Aorta (tissue), 5 donors: ENCODE results near the gene TMEM63A. TPM values are rescaled to one million over a fixed set of nuclear protein-coding genes. Genes with fewer than 3 reads are reported as not detected.

Source experiments
- ATAC-seq: fragments of 200-7000 bp; cut with Tn5 transposase; one replicate; pipeline ENCODE4 v1.9.1; 2022; ENCODE audit warnings: moderate library complexity; ENCODE audit not compliant: low FRiP score
- DNase-seq, 2 donors: peaks; one replicate each; pipeline ENCODE4 v3.0.0-alpha.2; 2020
- H3K27ac ChIP-seq, 2 donors: one replicate each; pipeline ENCODE4 v1.5.1; 2013; ENCODE audit warnings: low read length in 2 of 2, mild to moderate bottlenecking in 2 of 2, moderate library complexity in 2 of 2, control low read depth in 1 of 2, inconsistent platforms in 1 of 2, low read depth in 1 of 2
- H3K27me3 ChIP-seq, 2 donors: one replicate each; pipeline ENCODE4 v1.6.1; 2013; ENCODE audit warnings: control low read depth in 1 of 2, low read length in 1 of 2, mild to moderate bottlenecking in 1 of 2, moderate library complexity in 1 of 2; ENCODE audit not compliant: insufficient read depth in 2 of 2, control insufficient read depth in 1 of 2
- H3K36me3 ChIP-seq, 2 donors: one replicate each; pipeline ENCODE4 v1.6.1; 2013; ENCODE audit warnings: control low read depth in 1 of 2, low read length in 1 of 2, mild to moderate bottlenecking in 1 of 2; ENCODE audit not compliant: insufficient read depth in 2 of 2, control insufficient read depth in 1 of 2
- H3K4me1 ChIP-seq, 2 donors: one replicate each; pipeline ENCODE4 v1.6.1; 2013; ENCODE audit warnings: low read length in 2 of 2, control low read depth in 1 of 2, mild to moderate bottlenecking in 1 of 2, moderate library complexity in 1 of 2; ENCODE audit not compliant: insufficient read depth in 2 of 2, control insufficient read depth in 1 of 2
- H3K4me3 ChIP-seq, 2 donors: one replicate each; pipeline ENCODE4 v1.5.1; 2013; ENCODE audit warnings: low read length in 2 of 2, control low read depth in 1 of 2, mild to moderate bottlenecking in 1 of 2
- H3K9me3 ChIP-seq: one replicate; pipeline ENCODE4 v1.6.1; 2013; ENCODE audit warnings: mild to moderate bottlenecking, low read length; ENCODE audit not compliant: control insufficient read depth
- WGBS, 2 donors: extraction: QIAGEN DNeasy Blood & Tissue Kit; methylation state at CpG; one replicate each; pipeline ENCODE4 v1.1.7; 2013; 5-methylcytosine and 5-hydroxymethylcytosine counted together
- intact Hi-C, 2 donors: fragments of 100-400 bp; cut with DNase I; formaldehyde crosslinking; loops; one replicate each; pipeline versions ENCODE4 v1.14.2 to v1.15.0; 2022
- polyA plus RNA-seq, 2 donors: library from polyadenylated mRNA; stranded (reverse); fragments of 200-250 nt; gene quantifications; one replicate each; pipeline ENCODE4 v1.2.3, GENCODE V29; 2013
- total RNA-seq, 2 donors: library from RNA; stranded (reverse); fragmentation: NEBNext Ultra II Directional; extraction: Animal tissue kit (Norgen Biotek cat#: 25700); gene quantifications; one replicate each; pipeline ENCODE4 v1.2.1, GENCODE V29; 2021
- donor health status: healthy with polysubstance abuse.
- donor health status: Bipolar disorder and iron deficiency.
- donor health status: DM: no; HTN: no; CAD: no.
- donor health status: DM: no; HTN: no; CAD: no.
- donor health status: DM: yes; HTN: yes; CAD: no.

Gene TMEM63A
- total and polyA plus RNA-seq, 4 donors = 7.6 to 118 (median 81.4) TPM

DNA sequence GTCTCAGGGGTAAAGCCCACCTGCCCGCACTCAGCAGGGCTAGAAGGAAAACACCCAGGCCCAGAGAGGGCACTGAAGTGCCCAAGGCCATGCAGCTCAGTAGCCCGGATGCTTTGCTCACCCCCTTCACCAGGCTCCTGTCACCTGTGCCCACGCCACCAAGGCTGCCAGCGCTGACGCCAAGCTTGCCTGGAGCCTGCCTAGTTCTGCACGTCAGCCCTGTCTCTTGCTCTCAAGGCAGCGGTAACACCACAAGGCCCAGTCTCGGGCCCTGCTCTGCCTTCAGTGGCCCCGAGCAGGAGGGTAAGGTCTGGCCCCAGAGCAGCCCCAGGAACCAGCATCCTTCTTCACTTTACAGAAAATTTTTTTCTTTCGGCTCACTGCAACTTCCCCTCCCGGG lies 7.7 kb downstream of the TMEM63A start:
- DNase-seq = peak in 1 of 2 donors; percentile 55
- intact Hi-C loops = no loop called here
- Histone ChIP-seq H3K4me3 (no peak overlapping the region), H3K9me3 (no peaks in the 10 kb centered on the region), H3K36me3 (peaks cover 0 to 6% of the 10 kb centered on the region in 2 donors), H3K4me1 (peaks cover 0 to 4% of the 10 kb centered on the region in 2 donors), H3K27ac (no peak overlapping the region), H3K27me3 (no peaks in the 10 kb centered on the region)
- WGBS, 2 donors = 91 to 93% methylated on average over 11 of the region's 11 CpGs
- ATAC-seq = no peak

DNA sequence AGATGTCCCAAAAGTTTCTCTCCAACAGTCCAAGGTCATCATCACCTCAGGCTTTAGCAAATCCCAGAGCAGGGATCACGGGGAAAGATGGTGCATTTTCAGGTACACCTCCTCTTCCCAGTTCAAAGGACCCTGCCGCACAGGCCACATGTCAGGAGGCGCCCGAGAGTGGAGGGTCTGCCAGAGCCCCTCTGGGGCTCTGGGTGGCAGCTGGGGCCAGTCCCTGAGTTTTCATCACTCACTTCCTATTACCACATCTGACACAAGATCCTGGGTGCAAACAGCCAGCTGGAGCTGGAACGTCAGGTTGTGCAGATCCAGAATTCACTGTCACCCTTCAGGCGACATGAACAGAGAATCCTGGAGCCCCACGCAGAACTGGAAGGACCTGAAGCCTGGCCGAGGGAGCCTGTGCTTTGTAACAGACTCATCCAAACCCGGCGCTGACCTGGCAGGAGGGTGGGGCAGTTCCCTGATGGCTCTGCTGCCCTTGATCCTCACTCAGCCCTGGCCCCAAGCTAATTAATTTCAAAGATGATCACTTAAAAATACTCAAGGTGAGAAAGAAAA lies 8.8 kb downstream of the TMEM63A start:
- no peaks in the 10 kb centered on the region for H3K9me3 ChIP-seq
- ATAC-seq = no peak
- 87 to 88% methylated on average over 10 of the region's 10 CpGs for WGBS, 2 donors
- peaks cover 0 to 4% of the 10 kb centered on the region in 2 donors for H3K4me1 ChIP-seq
- no peaks in the 10 kb centered on the region for H3K27me3 ChIP-seq
- intact Hi-C loops = no loop called here
- DNase-seq = peak in 1 of 2 donors; percentile 55
- H3K36me3 ChIP-seq = peaks cover 0 to 8% of the 10 kb centered on the region in 2 donors
- H3K27ac ChIP-seq = no peak overlapping the region
- H3K4me3 ChIP-seq = no peak overlapping the region

DNA sequence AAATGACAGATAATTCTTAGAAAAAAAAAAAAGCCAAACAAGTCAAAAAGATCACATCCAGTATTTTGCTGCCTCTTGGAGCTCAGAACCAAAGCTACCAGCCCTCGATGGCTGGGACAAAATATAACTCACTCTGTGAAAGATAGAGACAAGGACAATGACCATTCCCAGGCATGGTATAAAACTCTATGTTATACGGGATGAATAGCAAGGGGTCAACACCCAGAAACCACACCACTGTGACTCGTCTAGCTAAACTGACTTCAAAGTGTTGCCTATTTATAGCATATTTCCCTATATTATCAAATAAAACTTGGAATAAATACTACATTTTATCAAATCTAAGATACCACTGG lies 10.1 kb downstream of the TMEM63A start:
- DNase-seq (no peak), ATAC-seq (no peak)
- Histone ChIP-seq H3K36me3 (peaks cover 0 to 10% of the 10 kb centered on the region in 2 donors), H3K9me3 (no peaks in the 10 kb centered on the region), H3K4me1 (no peaks in the 10 kb centered on the region), H3K4me3 (no peak overlapping the region), H3K27me3 (no peaks in the 10 kb centered on the region), H3K27ac (no peak overlapping the region)
- 68 to 72% methylated on average over 3 of the region's 3 CpGs for WGBS, 2 donors
- intact Hi-C loops = no loop called here

DNA sequence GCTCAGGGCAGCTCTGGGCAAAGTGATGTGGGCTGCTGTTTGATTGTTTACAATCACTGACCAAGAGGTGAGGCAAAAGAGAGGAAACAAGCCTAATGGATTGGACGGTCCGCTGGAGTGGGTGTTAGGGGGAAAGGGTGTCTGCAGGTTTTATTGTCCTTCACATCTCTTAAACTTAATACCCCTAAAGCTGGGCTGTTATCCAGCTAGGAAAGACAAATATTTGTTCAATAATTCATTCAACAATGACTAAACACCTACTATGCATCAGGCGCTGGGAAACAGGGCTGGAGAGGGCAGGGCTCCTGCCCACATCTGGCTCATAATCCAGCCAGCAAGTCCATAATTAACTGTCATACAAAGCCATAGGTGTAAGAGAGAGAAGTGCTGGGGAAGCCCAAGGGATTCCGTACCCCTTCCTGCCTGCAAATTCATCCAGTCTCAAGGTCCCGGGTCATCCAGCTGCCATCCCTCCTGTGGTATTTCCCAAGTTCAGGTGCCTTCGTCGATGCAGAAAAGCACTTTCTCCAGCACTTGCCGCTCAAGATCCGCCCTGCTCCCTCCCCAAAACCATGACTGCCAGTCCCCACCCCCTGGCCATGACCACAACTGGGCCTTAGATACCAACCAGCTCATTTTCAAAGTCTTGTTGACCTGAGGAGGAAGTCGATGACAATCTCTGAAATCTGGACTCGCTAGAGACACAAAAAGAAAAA lies 10.7 kb downstream of the TMEM63A start:
- intact Hi-C loops = no loop called here
- Histone ChIP-seq H3K4me1 (no peaks in the 10 kb centered on the region), H3K27me3 (no peaks in the 10 kb centered on the region), H3K9me3 (no peaks in the 10 kb centered on the region), H3K4me3 (no peak overlapping the region), H3K36me3 (peaks cover 0 to 12% of the 10 kb centered on the region in 2 donors), H3K27ac (no peak overlapping the region)
- ATAC-seq (no peak), DNase-seq (peak in 1 of 2 donors; percentile 27)
- 70 to 74% methylated on average over 11 of the region's 11 CpGs for WGBS, 2 donors

DNA sequence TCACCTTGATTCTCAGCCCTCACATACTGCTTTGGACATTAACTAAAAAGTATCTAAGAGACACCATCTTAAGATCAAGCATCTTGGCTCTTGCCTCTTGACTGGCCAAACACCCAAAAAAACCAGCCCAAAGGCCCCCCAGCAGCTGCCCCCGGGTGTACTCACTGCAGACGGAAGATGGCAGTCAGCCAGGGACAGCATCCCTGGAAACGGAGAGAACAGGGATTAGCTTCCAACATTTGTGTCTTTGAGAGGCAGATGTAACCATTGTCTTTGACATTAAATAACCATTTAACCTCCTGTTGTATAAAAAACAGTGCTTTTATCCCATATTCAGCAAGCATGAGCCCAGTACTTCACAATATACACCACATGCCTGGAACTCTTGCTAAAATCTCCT lies 11.3 kb downstream of the TMEM63A start:
- Histone ChIP-seq H3K27ac (no peak overlapping the region), H3K4me3 (no peak overlapping the region), H3K9me3 (no peaks in the 10 kb centered on the region), H3K36me3 (peaks cover 0 to 14% of the 10 kb centered on the region in 2 donors), H3K27me3 (no peaks in the 10 kb centered on the region), H3K4me1 (no peaks in the 10 kb centered on the region)
- no peak for ATAC-seq
- 51 to 59% methylated on average over 3 of the region's 3 CpGs for WGBS, 2 donors
- intact Hi-C loops = no loop called here
- DNase-seq = no peak

DNA sequence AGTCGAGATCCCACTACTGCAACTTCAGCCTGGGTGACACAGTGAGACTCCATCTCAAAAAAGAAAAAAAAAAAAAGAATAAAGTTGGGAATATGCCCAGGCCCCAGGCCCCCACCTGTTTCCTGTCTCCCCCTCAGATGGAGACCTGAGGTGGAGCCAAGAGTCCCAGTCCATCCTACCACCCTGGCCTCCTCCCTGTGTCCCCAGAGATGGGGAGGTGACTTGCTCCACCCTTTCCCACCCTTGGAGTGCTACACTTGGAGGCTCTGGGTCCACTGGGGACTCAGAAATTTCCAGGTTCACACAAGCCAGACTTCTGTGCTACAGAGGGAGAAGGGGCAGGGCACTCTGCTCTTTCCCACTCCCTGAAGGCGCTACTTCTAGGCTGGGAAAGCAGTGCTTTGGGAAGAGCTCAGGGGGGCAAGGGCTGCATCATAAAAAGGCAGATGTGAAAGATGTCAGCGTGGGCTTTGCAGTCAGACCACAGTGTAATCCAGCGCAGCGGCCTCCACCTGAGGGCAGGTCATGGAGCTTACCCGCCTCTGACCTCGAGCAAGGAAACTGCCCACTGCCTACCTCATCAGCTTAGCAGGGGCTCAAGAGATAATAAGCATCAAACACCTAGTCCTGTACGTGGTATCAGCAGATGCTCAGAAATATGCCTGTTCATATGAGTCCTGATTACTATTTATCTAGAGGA lies 13.4 kb downstream of the TMEM63A start:
- Histone ChIP-seq H3K36me3 (peaks cover 0 to 13% of the 10 kb centered on the region in 2 donors), H3K27me3 (no peaks in the 10 kb centered on the region), H3K9me3 (no peaks in the 10 kb centered on the region), H3K4me3 (no peak overlapping the region), H3K4me1 (no peaks in the 10 kb centered on the region), H3K27ac (no peak overlapping the region)
- ATAC-seq = no peak
- DNase-seq = no peak
- 87 to 94% methylated on average over 8 of the region's 8 CpGs for WGBS, 2 donors
- intact Hi-C loops = no loop called here

DNA sequence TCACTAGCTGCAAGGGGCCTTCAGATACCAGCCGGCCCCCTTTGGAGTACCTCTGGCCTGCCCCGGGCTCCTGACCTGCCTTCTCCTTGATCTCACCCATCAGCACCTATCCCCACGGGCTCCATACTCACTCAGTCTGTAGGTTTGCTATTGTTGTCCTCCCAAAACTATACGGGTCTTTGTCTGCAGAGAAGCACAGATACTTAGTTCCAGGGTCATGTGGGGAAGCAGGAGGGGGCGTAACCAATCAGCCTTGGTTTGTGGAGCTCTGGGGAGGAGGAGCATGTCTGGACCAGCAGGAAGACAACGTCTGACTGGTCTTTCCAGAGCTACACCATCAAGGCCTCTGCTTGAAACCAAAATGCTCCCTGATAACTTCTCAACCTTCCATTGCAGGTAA lies 15.2 kb downstream of the TMEM63A start:
- ATAC-seq = no peak
- 61 to 71% methylated on average over 6 of the region's 6 CpGs for WGBS, 2 donors
- Histone ChIP-seq H3K4me3 (no peak overlapping the region), H3K4me1 (no peaks in the 10 kb centered on the region), H3K27ac (no peak overlapping the region), H3K36me3 (peaks cover 0 to 14% of the 10 kb centered on the region in 2 donors), H3K9me3 (no peaks in the 10 kb centered on the region), H3K27me3 (no peaks in the 10 kb centered on the region)
- intact Hi-C loops = no loop called here
- no peak for DNase-seq

DNA sequence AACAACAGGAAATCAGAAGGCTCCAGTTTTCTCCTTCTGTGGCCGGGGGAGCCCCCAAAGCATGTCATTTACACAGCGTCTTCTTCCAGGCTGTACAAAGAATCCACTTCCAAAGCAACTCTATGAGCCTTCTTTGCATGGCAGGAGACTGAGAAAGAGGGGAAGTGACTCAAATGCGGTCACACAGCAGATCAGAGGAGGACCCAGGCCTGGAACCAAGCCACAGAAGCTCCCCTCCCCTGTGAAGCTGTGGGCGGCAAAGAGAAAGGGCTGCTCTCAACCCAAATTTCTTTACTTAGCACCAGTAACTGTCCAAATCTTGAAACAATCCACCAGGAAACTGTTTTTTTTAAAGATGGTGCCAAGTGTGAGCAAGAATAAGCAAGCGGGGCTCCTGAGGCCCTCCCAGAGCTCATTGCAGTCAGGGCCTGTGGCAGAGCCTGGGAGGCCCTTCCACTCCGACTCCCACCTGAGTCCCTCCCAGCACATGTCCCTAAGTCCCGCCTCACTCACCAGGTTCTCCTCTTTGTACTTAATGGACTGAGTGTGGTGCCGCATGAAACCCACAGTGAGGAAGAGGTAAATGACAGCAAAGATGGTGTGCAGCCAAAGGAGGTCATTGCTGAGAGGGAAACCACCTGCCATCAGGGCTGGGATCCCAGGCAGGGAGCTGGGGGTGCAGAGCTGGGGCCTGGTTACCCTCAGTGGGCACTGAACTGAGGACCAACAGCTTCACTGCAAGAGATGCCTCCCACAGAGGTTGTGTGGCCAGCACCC lies 15.9 kb downstream of the TMEM63A start:
- Histone ChIP-seq H3K9me3 (no peaks in the 10 kb centered on the region), H3K4me3 (no peak overlapping the region), H3K27me3 (no peaks in the 10 kb centered on the region), H3K27ac (no peak overlapping the region), H3K4me1 (no peaks in the 10 kb centered on the region), H3K36me3 (peaks cover 0 to 17% of the 10 kb centered on the region in 2 donors)
- 64 to 66% methylated on average over 8 of the region's 8 CpGs for WGBS, 2 donors
- intact Hi-C loops = no loop called here
- ATAC-seq (no peak), DNase-seq (peak in 1 of 2 donors; percentile 71)
